Astrocyte of the spinal cord (primary cell): Measurements from ENCODE around the gene NDST1.

ENCODE experiments used
- DNase-seq: peaks from one replicate; pipeline ENCODE4 v3.0.0; 2011; ENCODE audit warnings: low read depth, low spot score
- H3K4me3 ChIP-seq: 2 replicates; pipeline ENCODE4 v1.5.1; 2011; ENCODE audit warnings: low read depth, mild to moderate bottlenecking, low read length, moderate library complexity
- in situ Hi-C: cut with HindIII; loops from 2 replicates; pipeline ENCODE4 v1.10.0; 2017; ENCODE audit warnings: low sequenced_read_pairs
- TF ChIP-seq, protein P1 (sequence below): IDR thresholded peaks from 2 replicates; pipeline ENCODE4 v1.5.1; 2012; ENCODE audit warnings: low read depth, mild to moderate bottlenecking, low read length, inconsistent platforms

Gene NDST1

GRCh38 chr5:150500328-150500841 is 7.5 kb upstream of the NDST1 start:
- TF ChIP-seq, protein P1, sequence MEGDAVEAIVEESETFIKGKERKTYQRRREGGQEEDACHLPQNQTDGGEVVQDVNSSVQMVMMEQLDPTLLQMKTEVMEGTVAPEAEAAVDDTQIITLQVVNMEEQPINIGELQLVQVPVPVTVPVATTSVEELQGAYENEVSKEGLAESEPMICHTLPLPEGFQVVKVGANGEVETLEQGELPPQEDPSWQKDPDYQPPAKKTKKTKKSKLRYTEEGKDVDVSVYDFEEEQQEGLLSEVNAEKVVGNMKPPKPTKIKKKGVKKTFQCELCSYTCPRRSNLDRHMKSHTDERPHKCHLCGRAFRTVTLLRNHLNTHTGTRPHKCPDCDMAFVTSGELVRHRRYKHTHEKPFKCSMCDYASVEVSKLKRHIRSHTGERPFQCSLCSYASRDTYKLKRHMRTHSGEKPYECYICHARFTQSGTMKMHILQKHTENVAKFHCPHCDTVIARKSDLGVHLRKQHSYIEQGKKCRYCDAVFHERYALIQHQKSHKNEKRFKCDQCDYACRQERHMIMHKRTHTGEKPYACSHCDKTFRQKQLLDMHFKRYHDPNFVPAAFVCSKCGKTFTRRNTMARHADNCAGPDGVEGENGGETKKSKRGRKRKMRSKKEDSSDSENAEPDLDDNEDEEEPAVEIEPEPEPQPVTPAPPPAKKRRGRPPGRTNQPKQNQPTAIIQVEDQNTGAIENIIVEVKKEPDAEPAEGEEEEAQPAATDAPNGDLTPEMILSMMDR: no peak
- in situ Hi-C loops: no loop called here
- DNase-seq: no peak
- no peak overlapping the region for H3K4me3 ChIP-seq

DNA sequence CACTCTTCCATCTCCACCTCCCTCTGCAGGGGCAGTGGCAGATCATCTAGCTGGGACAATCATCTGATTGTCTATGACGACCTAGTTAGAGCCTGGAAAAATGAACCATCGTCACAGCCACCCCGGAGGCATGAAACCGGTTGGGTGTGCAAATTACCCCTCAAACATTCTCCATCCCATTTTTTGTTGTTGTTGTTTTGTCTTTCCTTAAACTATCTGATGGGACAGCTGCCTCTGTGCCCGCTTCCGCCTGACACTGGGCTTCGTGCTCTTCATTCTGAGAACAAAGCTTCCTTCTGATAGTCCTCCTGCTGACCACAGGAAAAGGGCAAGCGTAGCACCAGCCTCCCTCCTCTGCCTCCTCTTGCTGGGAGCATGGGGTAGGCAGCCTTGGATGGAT is 7.0 kb upstream of the NDST1 start:
- no peak overlapping the region for H3K4me3 ChIP-seq
- TF ChIP-seq, protein P1: no peak
- in situ Hi-C loops: no loop called here
- DNase-seq: no peak

DNA sequence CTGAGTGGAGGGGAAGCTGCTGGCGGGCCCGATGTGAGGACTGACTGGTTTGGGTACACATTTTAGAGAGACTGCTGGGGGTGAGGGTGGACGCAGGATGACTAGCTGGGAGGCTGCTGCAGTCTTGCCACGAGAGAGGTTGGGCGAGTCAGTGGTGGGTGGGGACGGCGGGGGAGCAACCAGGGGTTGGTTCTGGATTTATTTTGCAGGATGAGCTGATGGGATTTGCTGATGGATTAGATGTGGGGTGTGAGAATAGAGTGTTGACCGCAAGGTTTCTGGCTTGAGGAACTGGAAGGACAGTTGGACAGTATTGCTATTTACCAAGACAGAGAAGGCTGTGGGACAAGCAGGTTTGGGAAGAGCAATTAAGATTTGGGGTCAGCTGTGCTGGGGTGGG is 5.8 kb upstream of the NDST1 start:
- H3K4me3 ChIP-seq: no peak overlapping the region
- no peak for DNase-seq
- TF ChIP-seq, protein P1: no peak
- in situ Hi-C loops: no loop called here

GRCh38 chr5:150502847-150503246 is 5.1 kb upstream of the NDST1 start:
- TF ChIP-seq, protein P1: no peak
- H3K4me3 ChIP-seq: no peak overlapping the region
- DNase-seq: no peak
- in situ Hi-C loops: no loop called here

DNA sequence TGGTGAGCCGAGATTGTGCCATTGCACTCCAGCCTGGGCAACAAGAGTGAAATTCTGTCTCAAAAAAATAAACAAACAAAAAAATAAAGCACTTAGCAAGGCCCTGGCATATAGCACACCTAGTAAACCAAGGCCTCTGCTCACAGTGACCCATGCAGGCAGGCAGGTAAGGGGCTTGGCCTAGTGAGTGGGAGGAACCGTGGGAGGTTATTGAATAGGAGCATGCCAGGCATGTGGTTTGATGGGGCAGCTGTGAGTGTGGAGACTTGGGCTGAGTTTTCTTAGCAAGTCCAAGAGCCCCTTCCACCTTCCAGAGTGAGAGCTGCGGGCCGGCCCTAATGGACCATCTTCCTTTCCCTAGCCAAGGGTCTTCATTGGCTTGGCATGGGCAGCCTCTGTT is 4.5 kb upstream of the NDST1 start:
- DNase-seq: no peak
- in situ Hi-C loops: no loop called here
- H3K4me3 ChIP-seq: no peak overlapping the region
- TF ChIP-seq, protein P1: no peak

GRCh38 chr5:150503977-150504620 is 3.8 kb upstream of the NDST1 start:
- in situ Hi-C loops: no loop called here
- TF ChIP-seq, protein P1: no peak
- no peak overlapping the region for H3K4me3 ChIP-seq
- DNase-seq: no peak
